Endothelial cell of hepatic sinusoid (primary cell): Measurements from ENCODE around the gene RAB9A.

ENCODE experiments used
- in situ Hi-C: cut with HindIII; loops from 2 replicates; pipeline ENCODE4 v1.10.0; 2017; ENCODE audit warnings: low sequenced_read_pairs

The RAB9A gene

GRCh38 chrX:13742397-13743176 lies 53.7 kb downstream of the RAB9A start:
- in situ Hi-C loops = no loop called here

- in situ Hi-C loops = no loop called here
These were observed 58.9 kb downstream of the RAB9A start for GRCh38 chrX:13747836-13748235.

GRCh38 chrX:13748486-13748885 lies 59.6 kb downstream of the RAB9A start:
- in situ Hi-C loops = no loop called here

- in situ Hi-C loops = no loop called here
These were observed 61.3 kb downstream of the RAB9A start for GRCh38 chrX:13750204-13750603.

DNA sequence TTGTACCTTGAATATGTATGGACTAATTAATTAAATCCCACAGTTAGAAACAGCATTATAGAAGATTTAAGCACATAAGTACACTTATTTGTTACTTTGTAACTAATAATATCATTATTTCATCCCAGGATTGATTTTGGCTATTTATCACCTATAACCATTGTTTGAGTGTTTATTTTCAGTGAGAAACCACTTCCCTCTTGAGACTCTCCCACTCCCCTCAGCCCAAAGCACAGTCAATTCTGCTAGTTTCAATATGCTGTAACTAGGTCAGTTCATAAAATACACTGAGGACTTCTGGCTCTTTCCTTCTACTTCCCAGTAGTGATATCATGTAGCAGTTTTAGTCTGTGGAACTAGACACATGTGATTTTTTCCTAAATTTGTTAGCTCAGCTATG lies 61.9 kb downstream of the RAB9A start:
- in situ Hi-C loops = no loop called here

- in situ Hi-C loops = no loop called here
These were observed 63.2 kb downstream of the RAB9A start for GRCh38 chrX:13752141-13752540.

- in situ Hi-C loops = no loop called here
These were observed 63.7 kb downstream of the RAB9A start for GRCh38 chrX:13752646-13753045.

- in situ Hi-C loops = no loop called here
These were observed 65.8 kb downstream of the RAB9A start for GRCh38 chrX:13754765-13755164.

DNA sequence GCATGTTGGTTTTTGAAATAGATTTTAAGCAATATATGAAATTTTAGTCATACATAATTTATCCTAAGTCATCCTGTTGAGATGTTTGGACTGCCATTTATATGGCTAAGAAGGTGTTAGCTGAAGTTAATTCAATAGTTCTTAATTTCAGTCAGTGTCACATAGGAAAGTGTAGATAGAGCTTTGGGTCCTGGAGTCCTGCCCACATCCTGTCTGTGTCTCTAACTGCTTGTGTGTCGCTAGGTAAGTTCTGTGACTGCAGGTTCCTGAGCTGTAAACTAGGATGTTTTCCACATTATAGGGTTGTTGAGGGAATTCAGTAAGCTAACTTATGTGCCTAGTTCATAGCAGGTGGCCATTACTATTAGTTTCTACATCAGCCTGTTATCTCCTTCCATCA lies 66.3 kb downstream of the RAB9A start:
- in situ Hi-C loops = no loop called here

GRCh38 chrX:13756381-13756780 lies 67.5 kb downstream of the RAB9A start:
- in situ Hi-C loops = no loop called here

GRCh38 chrX:13759152-13759718 lies 70.3 kb downstream of the RAB9A start:
- in situ Hi-C loops = no loop called here
